AG09319 (cell line): ENCODE data around the gene KLHL29.

Experiments
- DNase-seq: peaks from one replicate; pipeline ENCODE4 v3.0.0-alpha.2; 2010; ENCODE audit warnings: low read depth; ENCODE audit errors: extremely low read depth
- CTCF ChIP-seq: IDR thresholded peaks from 2 replicates; pipeline ENCODE4 v1.5.1; 2011; ENCODE audit warnings: low read depth, mild to moderate bottlenecking, inconsistent platforms, low read length, moderate library complexity

KLHL29 gene

GRCh38 chr2:23659328-23659727 lies 274.3 kb downstream of the KLHL29 start:
- TF ChIP-seq CTCF: no peak
- DNase-seq: no peak

GRCh38 chr2:23659773-23660172 lies 274.8 kb downstream of the KLHL29 start:
- TF ChIP-seq CTCF: no peak
- DNase-seq: no peak

GRCh38 chr2:23660237-23660636 lies 275.3 kb downstream of the KLHL29 start:
- no peak for TF ChIP-seq CTCF
- DNase-seq: no peak

- no peak for DNase-seq
- no peak for TF ChIP-seq CTCF
Observed at GRCh38 chr2:23661276-23662050, 276.5 kb downstream of the KLHL29 start.

GRCh38 chr2:23662466-23662865 lies 277.5 kb downstream of the KLHL29 start:
- TF ChIP-seq CTCF: no peak
- DNase-seq: no peak

GRCh38 chr2:23662941-23663920 lies 278.3 kb downstream of the KLHL29 start:
- no peak for TF ChIP-seq CTCF
- no peak for DNase-seq
